GM21576 (cell line): ENCODE measurements around the gene ANKS1B.

ENCODE experiments used
- ATAC-seq: cut with Tn5 transposase; IDR thresholded peaks from one replicate; pipeline ENCODE4 v1.9.1; 2021; ENCODE audit warnings: mild to moderate bottlenecking, moderate library complexity; ENCODE audit not compliant: unreplicated experiment

Gene ANKS1B

GRCh38 chr12:98909746-98910145 is 1075.0 kb downstream of the ANKS1B start:
- ATAC-seq: no peak

- ATAC-seq: no peak
Observed at GRCh38 chr12:98908866-98909265, 1075.9 kb downstream of the ANKS1B start.

- no peak for ATAC-seq
Observed at GRCh38 chr12:98903875-98904274, 1080.9 kb downstream of the ANKS1B start.

- ATAC-seq: no peak
Observed at GRCh38 chr12:98901189-98901588, 1083.5 kb downstream of the ANKS1B start.

GRCh38 chr12:98896938-98897337 is 1087.8 kb downstream of the ANKS1B start:
- ATAC-seq: no peak

- ATAC-seq: no peak
Observed at GRCh38 chr12:98895086-98895651, 1089.6 kb downstream of the ANKS1B start.

- no peak for ATAC-seq
Observed at GRCh38 chr12:98894412-98895085, 1090.2 kb downstream of the ANKS1B start.

GRCh38 chr12:98893675-98894411 is 1090.9 kb downstream of the ANKS1B start:
- no peak for ATAC-seq

- no peak for ATAC-seq
Observed at GRCh38 chr12:98893126-98893674, 1091.5 kb downstream of the ANKS1B start.

- no peak for ATAC-seq
Observed at GRCh38 chr12:98885778-98886177, 1099.0 kb downstream of the ANKS1B start.

GRCh38 chr12:98883231-98883630 is 1101.5 kb downstream of the ANKS1B start:
- no peak for ATAC-seq

- no peak for ATAC-seq
Observed at GRCh38 chr12:98882526-98882925, 1102.2 kb downstream of the ANKS1B start.

- no peak for ATAC-seq
Observed at GRCh38 chr12:98873776-98874175, 1111.0 kb downstream of the ANKS1B start.

GRCh38 chr12:98870504-98870903 is 1114.2 kb downstream of the ANKS1B start:
- ATAC-seq: no peak

- ATAC-seq: no peak
Observed at GRCh38 chr12:98869886-98870503, 1114.7 kb downstream of the ANKS1B start.

GRCh38 chr12:98868538-98868937 is 1116.2 kb downstream of the ANKS1B start:
- ATAC-seq: no peak

GRCh38 chr12:98868076-98868475 is 1116.7 kb downstream of the ANKS1B start:
- no peak for ATAC-seq

- no peak for ATAC-seq
Observed at GRCh38 chr12:98864363-98864762, 1120.4 kb downstream of the ANKS1B start.

GRCh38 chr12:98863167-98863566 is 1121.6 kb downstream of the ANKS1B start:
- no peak for ATAC-seq

- no peak for ATAC-seq
Observed at GRCh38 chr12:98861251-98861650, 1123.5 kb downstream of the ANKS1B start.

- no peak for ATAC-seq
Observed at GRCh38 chr12:98856897-98857540, 1127.7 kb downstream of the ANKS1B start.
